ENCODE measurements around the gene GRAMD1A. TPM values are rescaled to one million over a fixed set of nuclear protein-coding genes. Genes with fewer than 3 reads are reported as not detected.
"Not testable (repeated sequence)": the region's sequence is repeated elsewhere in the genome, so short reads cannot be mapped to it uniquely, and the experiment has no call there.

GRAMD1A gene
- total RNA-seq, 1 donor from 2014 or later, result 67.9 TPM

- H3K4me1 Mint-ChIP-seq (ENCODE audit: low read depth), result peaks cover 4% of the 10 kb centered on the region
- H3K9me3 Mint-ChIP-seq (ENCODE audit: low read depth), result no peaks in the 10 kb centered on the region
- no peak for DNase-seq (ENCODE audit: low spot score)
- TF ChIP-seq CTCF (IDR thresholded peaks at IDR 0.05), result no peak
- no peak overlapping the region for H3K4me3 Mint-ChIP-seq (ENCODE audit: unreplicated experiment)
- peaks cover 5% of the 10 kb centered on the region for H3K27me3 Mint-ChIP-seq (ENCODE audit: low read depth)
- no peak overlapping the region for H3K27ac Mint-ChIP-seq (ENCODE audit: unreplicated experiment)
- H3K36me3 Mint-ChIP-seq (ENCODE audit: low read depth), result no peaks in the 10 kb centered on the region
These were observed 46.3 kb downstream of the GRAMD1A start for GRCh38 chr19:35046461-35046860.

DNA sequence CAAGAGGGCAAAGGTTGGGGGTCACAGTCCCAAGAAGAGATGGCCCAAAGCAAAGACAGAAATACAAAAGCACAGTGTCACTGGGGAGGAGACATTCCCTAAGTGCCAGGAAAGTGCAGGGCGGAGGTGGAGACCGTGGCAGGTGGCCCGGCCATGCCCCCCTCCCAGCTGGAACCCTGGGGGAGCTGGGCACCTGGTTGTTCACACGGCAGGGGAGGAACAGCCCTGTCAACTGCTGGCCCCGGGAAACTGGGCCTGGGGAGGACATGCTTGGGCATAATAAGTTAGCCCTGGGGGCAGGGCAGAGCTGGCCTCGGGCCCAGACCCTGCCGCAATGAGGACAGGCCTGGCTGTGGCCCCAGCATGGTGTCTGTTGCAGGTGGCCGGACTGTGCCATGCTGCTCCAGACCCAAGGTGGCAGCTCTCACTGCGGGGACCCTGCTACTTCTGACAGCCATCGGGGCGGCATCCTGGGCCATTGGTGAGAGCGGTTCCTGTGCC, 48.8 kb downstream of the GRAMD1A start:
- peaks cover 4% of the 10 kb centered on the region for H3K4me1 Mint-ChIP-seq (ENCODE audit: low read depth)
- no peak overlapping the region for H3K4me3 Mint-ChIP-seq (ENCODE audit: unreplicated experiment)
- no peaks in the 10 kb centered on the region for H3K9me3 Mint-ChIP-seq (ENCODE audit: low read depth)
- no peak for TF ChIP-seq CTCF (IDR thresholded peaks at IDR 0.05)
- no peaks in the 10 kb centered on the region for H3K36me3 Mint-ChIP-seq (ENCODE audit: low read depth)
- H3K27ac Mint-ChIP-seq (ENCODE audit: unreplicated experiment), result no peak overlapping the region
- H3K27me3 Mint-ChIP-seq (ENCODE audit: low read depth), result peaks cover 5% of the 10 kb centered on the region
- DNase-seq (ENCODE audit: low spot score), result no peak

- Mint-ChIP-seq H3K27me3 (ENCODE audit: low read depth) (peaks cover 5% of the 10 kb centered on the region), H3K36me3 (ENCODE audit: low read depth) (no peaks in the 10 kb centered on the region), H3K9me3 (ENCODE audit: low read depth) (no peaks in the 10 kb centered on the region), H3K4me3 (ENCODE audit: unreplicated experiment) (no peak overlapping the region), H3K27ac (ENCODE audit: unreplicated experiment) (no peak overlapping the region), H3K4me1 (ENCODE audit: low read depth) (peaks cover 4% of the 10 kb centered on the region)
- no peak for DNase-seq (ENCODE audit: low spot score)
- no peak for TF ChIP-seq CTCF (IDR thresholded peaks at IDR 0.05)
These were observed 49.3 kb downstream of the GRAMD1A start for GRCh38 chr19:35049456-35049855.

DNA sequence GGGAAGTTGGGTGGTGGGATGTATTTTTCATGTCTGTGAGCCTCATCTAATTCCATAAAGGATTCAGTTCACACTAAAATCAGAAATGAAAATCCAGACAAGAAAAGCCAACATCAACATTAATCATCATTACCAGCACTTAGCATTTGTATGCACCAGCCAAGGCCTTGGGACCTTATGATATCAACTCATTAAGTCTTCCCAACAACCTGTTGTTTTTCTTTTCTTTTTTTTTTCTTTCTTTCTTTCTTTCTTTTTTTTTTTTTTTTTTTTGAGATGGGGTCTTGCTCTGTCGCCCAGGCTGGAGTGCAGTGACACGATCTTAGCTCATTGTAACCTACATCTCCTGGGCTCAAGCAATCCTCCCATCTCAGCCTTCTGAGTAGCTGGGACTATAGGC, 50.5 kb downstream of the GRAMD1A start:
- H3K27ac Mint-ChIP-seq (ENCODE audit: unreplicated experiment); H3K9me3 Mint-ChIP-seq (ENCODE audit: low read depth); H3K27me3 Mint-ChIP-seq (ENCODE audit: low read depth): not testable (repeated sequence)

DNA sequence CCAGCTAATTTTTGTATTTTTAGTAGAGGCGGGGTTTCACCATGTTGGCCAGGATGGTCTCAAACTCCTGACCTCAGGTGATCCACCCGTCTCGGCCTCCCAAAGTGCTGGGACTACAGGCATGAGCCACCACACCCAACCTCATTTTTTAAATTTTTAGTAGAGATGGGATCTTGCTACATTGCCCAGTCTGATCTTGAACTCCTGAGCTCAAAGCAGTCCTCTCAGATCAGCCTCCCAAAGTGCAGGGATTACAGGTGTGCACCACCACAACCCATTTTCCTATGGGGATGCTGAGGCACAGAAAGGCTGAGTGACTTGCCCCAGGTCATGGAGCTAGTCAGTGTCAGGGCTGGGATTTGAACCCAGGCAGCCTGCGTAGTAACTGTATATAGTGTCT, 51.1 kb downstream of the GRAMD1A start:
- H3K4me3 Mint-ChIP-seq (ENCODE audit: unreplicated experiment); DNase-seq (ENCODE audit: low spot score); H3K4me1 Mint-ChIP-seq (ENCODE audit: low read depth): not testable (repeated sequence)

More for the DNA sequence above, 50.5 kb downstream of the GRAMD1A start:
- not testable (repeated sequence) for H3K4me3 Mint-ChIP-seq (ENCODE audit: unreplicated experiment); H3K4me1 Mint-ChIP-seq (ENCODE audit: low read depth); H3K36me3 Mint-ChIP-seq (ENCODE audit: low read depth); DNase-seq (ENCODE audit: low spot score)

GRCh38 chr19:35051796-35052195, 51.7 kb downstream of the GRAMD1A start:
- no peaks in the 10 kb centered on the region for H3K9me3 Mint-ChIP-seq (ENCODE audit: low read depth)
- TF ChIP-seq CTCF (IDR thresholded peaks at IDR 0.05), result no peak
- no peak overlapping the region for H3K27ac Mint-ChIP-seq (ENCODE audit: unreplicated experiment)
- H3K4me3 Mint-ChIP-seq (ENCODE audit: unreplicated experiment), result no peak overlapping the region
- no peak for DNase-seq (ENCODE audit: low spot score)
- H3K36me3 Mint-ChIP-seq (ENCODE audit: low read depth), result no peaks in the 10 kb centered on the region
- H3K27me3 Mint-ChIP-seq (ENCODE audit: low read depth), result peaks cover 17% of the 10 kb centered on the region
- peaks cover 4% of the 10 kb centered on the region for H3K4me1 Mint-ChIP-seq (ENCODE audit: low read depth)

More for the DNA sequence above, 51.1 kb downstream of the GRAMD1A start:
- not testable (repeated sequence) for H3K36me3 Mint-ChIP-seq (ENCODE audit: low read depth); H3K27ac Mint-ChIP-seq (ENCODE audit: unreplicated experiment); H3K9me3 Mint-ChIP-seq (ENCODE audit: low read depth)
- H3K27me3 Mint-ChIP-seq (ENCODE audit: low read depth), result peaks cover 12% of the 10 kb centered on the region

All from chondrocyte (in vitro differentiated cells).